Measurements from ENCODE around the gene RUFY4.
"Not testable (repeated sequence)": the region's sequence is repeated elsewhere in the genome, so short reads cannot be mapped to it uniquely, and the experiment has no call there.

RUFY4 gene

GRCh38 chr2:218031771-218032257 lies 37.2 kb upstream of the RUFY4 start:
- no peak for DNase-seq

GRCh38 chr2:218032336-218033171 lies 36.5 kb upstream of the RUFY4 start:
- DNase-seq: no peak

GRCh38 chr2:218033208-218033589 lies 35.9 kb upstream of the RUFY4 start:
- DNase-seq: no peak

- no peak for DNase-seq
Observed at GRCh38 chr2:218033590-218034496, 35.2 kb upstream of the RUFY4 start.

GRCh38 chr2:218034497-218035213 lies 34.4 kb upstream of the RUFY4 start:
- DNase-seq: peak; percentile 72 to 78

- DNase-seq: no peak
Observed at GRCh38 chr2:218035463-218036100, 33.5 kb upstream of the RUFY4 start.

GRCh38 chr2:218036371-218036770 lies 32.7 kb upstream of the RUFY4 start:
- DNase-seq: no peak

- no peak for DNase-seq
Observed at GRCh38 chr2:218039171-218039570, 29.9 kb upstream of the RUFY4 start.

GRCh38 chr2:218040883-218041282 lies 28.2 kb upstream of the RUFY4 start:
- DNase-seq: no peak

GRCh38 chr2:218041302-218042168 lies 27.5 kb upstream of the RUFY4 start:
- DNase-seq: no peak

GRCh38 chr2:218043100-218043499 lies 26.0 kb upstream of the RUFY4 start:
- no peak for DNase-seq

- DNase-seq: no peak
Observed at GRCh38 chr2:218043701-218044109, 25.3 kb upstream of the RUFY4 start.

GRCh38 chr2:218044599-218044998 lies 24.5 kb upstream of the RUFY4 start:
- DNase-seq: not testable (repeated sequence)

GRCh38 chr2:218046238-218046637 lies 22.8 kb upstream of the RUFY4 start:
- no peak for DNase-seq

GRCh38 chr2:218047536-218048225 lies 21.4 kb upstream of the RUFY4 start:
- no peak for DNase-seq

- no peak for DNase-seq
Observed at GRCh38 chr2:218051903-218052302, 17.1 kb upstream of the RUFY4 start.

- DNase-seq: no peak
Observed at GRCh38 chr2:218059289-218059688, 9.8 kb upstream of the RUFY4 start.

GRCh38 chr2:218060118-218060517 lies 8.9 kb upstream of the RUFY4 start:
- no peak for DNase-seq

- DNase-seq: no peak
Observed at GRCh38 chr2:218060950-218061660, 7.9 kb upstream of the RUFY4 start.

- DNase-seq: peak in 1 of 2 donors; percentile 62
Observed at GRCh38 chr2:218063486-218063885, 5.6 kb upstream of the RUFY4 start.

All from CD4-positive, alpha-beta T cell treated with Interleukin-1 beta for 1 hour (primary cell).